Gastroesophageal sphincter (tissue), 4 donors: ENCODE results near the gene USP49. TPM values are rescaled to one million over a fixed set of nuclear protein-coding genes. Genes with fewer than 3 reads are reported as not detected.

ENCODE experiments used
- ATAC-seq: fragments of 150-250 bp; one replicate; pipeline ENCODE4 v1.9.1; 2016; ENCODE audit warnings: mild to moderate bottlenecking, moderate library complexity
- H3K27ac ChIP-seq, 4 donors: fragments of 200-600 bp; sonication (generic) in 3 of 4; 1 replicate in 3 of 4; 2 replicates in 1 of 4; pipeline ENCODE4 v1.5.1; 2016 to 2019
- H3K27me3 ChIP-seq: fragments of 200-600 bp; sonication (generic); one replicate; pipeline ENCODE4 v1.5.1; 2019
- H3K36me3 ChIP-seq, 2 donors: fragments of 200-600 bp; sonication (generic); one replicate each; pipeline ENCODE4 v1.5.1; 2019; ENCODE audit warnings: control low read depth in 1 of 2
- H3K4me1 ChIP-seq, 3 donors: fragments of 200-600 bp; sonication (generic); 1 replicate in 2 of 3; 2 replicates in 1 of 3; pipeline ENCODE4 v1.5.1; 2016 to 2019; ENCODE audit warnings: control low read depth in 2 of 3
- H3K4me3 ChIP-seq, 2 donors: fragments of 200-600 bp; sonication (generic); one replicate each; pipeline ENCODE4 v1.5.1; 2019; ENCODE audit warnings: mild to moderate bottlenecking in 1 of 2, moderate library complexity in 1 of 2
- H3K9me3 ChIP-seq, 3 donors: fragments of 200-600 bp; sonication (generic); one replicate each; pipeline ENCODE4 v1.5.1; 2017 to 2019; ENCODE audit warnings: control low read depth in 2 of 3
- CTCF ChIP-seq, 4 experiments: fragments of 200-600 bp in 2 of 4; fragments of 450-650 bp in 2 of 4; sonication (generic) in 1 of 4; IDR thresholded peaks; one replicate each; pipeline ENCODE4 v1.5.1; 2017 to 2019; ENCODE audit warnings: antibody characterized with exemption in 4 of 4, mild to moderate bottlenecking in 2 of 4, moderate library complexity in 2 of 4
- EP300 ChIP-seq: sonication (generic); formaldehyde crosslinking; IDR thresholded peaks from one replicate; pipeline ENCODE4 v1.6.1; 2017; ENCODE audit warnings: antibody characterized with exemption, mild to moderate bottlenecking
- POLR2A ChIP-seq, 2 donors: fragments of 450-650 bp; IDR thresholded peaks; one replicate each; pipeline ENCODE4 v1.6.1; 2017; ENCODE audit warnings: antibody characterized with exemption in 2 of 2, mild to moderate bottlenecking in 2 of 2, moderate library complexity in 1 of 2
- POLR2AphosphoS5 ChIP-seq: sonication (generic); formaldehyde crosslinking; IDR thresholded peaks from one replicate; pipeline ENCODE4 v1.6.1; 2017; ENCODE audit warnings: antibody characterized with exemption
- WGBS, 2 donors: methylation state at CpG; one replicate each; pipeline ENCODE4 v1.1.5; 2018; ENCODE audit warnings: low coverage in 1 of 2; 5-methylcytosine and 5-hydroxymethylcytosine counted together
- total RNA-seq, 4 donors: library from RNA; depleted of rRNA; stranded (reverse); fragments of >200 nt; gene quantifications; one replicate each; pipeline ENCODE4 v1.1.0, GENCODE V29; 2016

Gene USP49
- total RNA-seq, 4 donors from 2014 or later: 0.69 to 5.4 (median 2.0) TPM

GRCh38 chr6:41763470-41763869 lies 131.7 kb downstream of the USP49 start:
- no peak for TF ChIP-seq CTCF (IDR thresholded peaks at IDR 0.05)
- no peak for TF ChIP-seq POLR2A (IDR thresholded peaks at IDR 0.05)
- no peak for TF ChIP-seq POLR2AphosphoS5
- no peak for TF ChIP-seq EP300
- no peaks in the 10 kb centered on the region for H3K9me3 ChIP-seq
- no peak for ATAC-seq
- peaks cover 0 to 16% (median 13%) of the 10 kb centered on the region in 3 donors for H3K4me1 ChIP-seq
- 20% methylated on average over 2 of the region's 2 CpGs for WGBS, 2 donors
- no peaks in the 10 kb centered on the region for H3K27me3 ChIP-seq
- no peak overlapping the region for H3K27ac ChIP-seq
- no peak overlapping the region for H3K4me3 ChIP-seq
- H3K36me3 ChIP-seq: no peaks in the 10 kb centered on the region

GRCh38 chr6:41759905-41760579 lies 135.1 kb downstream of the USP49 start:
- H3K9me3 ChIP-seq: no peaks in the 10 kb centered on the region
- 50% methylated on average over 1 of the region's 2 CpGs; no CpG with 5 or more reads in 1 of the 2 donors for WGBS, 2 donors
- no peak overlapping the region for H3K27ac ChIP-seq
- TF ChIP-seq POLR2A (IDR thresholded peaks at IDR 0.05) (no peak), POLR2AphosphoS5 (no peak), EP300 (no peak), CTCF (IDR thresholded peaks at IDR 0.05) (no peak)
- ATAC-seq: no peak
- no peak overlapping the region for H3K4me3 ChIP-seq
- no peaks in the 10 kb centered on the region for H3K27me3 ChIP-seq
- no peaks in the 10 kb centered on the region for H3K36me3 ChIP-seq
- H3K4me1 ChIP-seq: no peaks in the 10 kb centered on the region

- H3K36me3 ChIP-seq: no peaks in the 10 kb centered on the region
- ATAC-seq: no peak
- TF ChIP-seq EP300 (no peak), CTCF (IDR thresholded peaks at IDR 0.05) (no peak), POLR2A (IDR thresholded peaks at IDR 0.05) (no peak), POLR2AphosphoS5 (no peak)
- no peaks in the 10 kb centered on the region for H3K9me3 ChIP-seq
- no peak overlapping the region for H3K4me3 ChIP-seq
- WGBS, 2 donors: 84 to 90% methylated on average over 6 to 7 of the region's 13 CpGs
- no peaks in the 10 kb centered on the region for H3K4me1 ChIP-seq
- no peak overlapping the region for H3K27ac ChIP-seq
- no peaks in the 10 kb centered on the region for H3K27me3 ChIP-seq
Observed at GRCh38 chr6:41759106-41759904, 135.9 kb downstream of the USP49 start.

GRCh38 chr6:41758641-41759035 lies 136.5 kb downstream of the USP49 start:
- no peaks in the 10 kb centered on the region for H3K9me3 ChIP-seq
- H3K36me3 ChIP-seq: no peaks in the 10 kb centered on the region
- H3K4me1 ChIP-seq: no peaks in the 10 kb centered on the region
- WGBS, 2 donors: 43 to 75% methylated on average over 1 to 6 of the region's 6 CpGs
- H3K27me3 ChIP-seq: no peaks in the 10 kb centered on the region
- TF ChIP-seq POLR2A (IDR thresholded peaks at IDR 0.05) (no peak), EP300 (no peak)
- no peak for ATAC-seq
- no peak overlapping the region for H3K27ac ChIP-seq
- no peak overlapping the region for H3K4me3 ChIP-seq

- Histone ChIP-seq H3K27ac (no peak overlapping the region), H3K27me3 (no peaks in the 10 kb centered on the region), H3K4me3 (no peak overlapping the region), H3K36me3 (no peaks in the 10 kb centered on the region), H3K9me3 (no peaks in the 10 kb centered on the region), H3K4me1 (no peaks in the 10 kb centered on the region)
- ATAC-seq: no peak
- WGBS, 2 donors: 58 to 65% methylated on average over 4 of the region's 8 CpGs
- no peak for TF ChIP-seq EP300
- TF ChIP-seq POLR2AphosphoS5: no peak
- no peak for TF ChIP-seq POLR2A (IDR thresholded peaks at IDR 0.05)
- no peak for TF ChIP-seq CTCF (IDR thresholded peaks at IDR 0.05)
Observed at GRCh38 chr6:41757931-41758640, 137.1 kb downstream of the USP49 start.
